ENCODE data around the gene MRPL46. TPM values are rescaled to one million over a fixed set of nuclear protein-coding genes. Genes with fewer than 3 reads are reported as not detected.

The MRPL46 gene
- total and polyA plus RNA-seq, 2 donors (not counting 3 experiments of a cell fraction or from before 2014, with no cell fraction given), result 24.5 to 30.9 TPM

- no peak for DNase-seq (ENCODE audit: low read depth, low spot score)
- H3K27ac ChIP-seq (ENCODE audit: insufficient read depth, low read depth, low read length), result no peak overlapping the region
- no peaks in the 10 kb centered on the region for H3K4me1 ChIP-seq (ENCODE audit: control insufficient read depth, extremely low read depth, insufficient read depth, low read length)
- H3K79me2 ChIP-seq (ENCODE audit: control insufficient read depth, insufficient read depth, low read length), result no peaks in the 10 kb centered on the region
- dilution Hi-C loops (cut with MboI; ENCODE audit: extremely low pct_ligation_motif_present, low sequenced_read_pairs) (no loop called here), intact Hi-C loops (cut with micrococcal nuclease) (no loop called here)
- H3K36me3 ChIP-seq (ENCODE audit: control insufficient read depth in 2 of 2, extremely low read depth in 1 of 2, insufficient read depth in 2 of 2, low read length in 2 of 2), result no peaks in the 10 kb centered on the region
- no peak overlapping the region for H3K4me2 ChIP-seq (ENCODE audit: insufficient read depth, low read length)
- H3K27me3 ChIP-seq (ENCODE audit: control insufficient read depth in 2 of 2, insufficient read depth in 2 of 2, low read length in 2 of 2), result no peaks in the 10 kb centered on the region
- no TSS peak for BruUV-seq (replicated peaks)
- CTCF ChIA-PET, result no interaction called here
- no peak for FAIRE-seq
- TF ChIP-seq POLR2AphosphoS5 (IDR thresholded peaks at IDR 0.05; ENCODE audit: insufficient read depth, low read depth, low read length), result no peak
- no peak for TF ChIP-seq CTCF (IDR thresholded peaks at IDR 0.05; ENCODE audit: extremely low read depth in 1 of 2, insufficient read depth in 1 of 2, low read depth in 1 of 2, low read length in 2 of 2)
- TF ChIP-seq MYC (IDR thresholded peaks at IDR 0.05; ENCODE audit: low read depth, low read length), result no peak
- no peak overlapping the region for H2AFZ ChIP-seq (ENCODE audit: low read depth, low read length)
- no peaks in the 10 kb centered on the region for H3K9me3 ChIP-seq (replicated peaks; ENCODE audit: control insufficient read depth, insufficient read depth, low read length)
- no peaks in the 10 kb centered on the region for H4K20me1 ChIP-seq (replicated peaks; ENCODE audit: control insufficient read depth, extremely low read depth, insufficient read depth, low read length)
- H3K9ac ChIP-seq (replicated peaks; ENCODE audit: extremely low read depth, insufficient read depth, low read length), result no peak overlapping the region
- no peak overlapping the region for H3K4me3 ChIP-seq (replicated peaks in 1 of 3; ENCODE audit: insufficient read depth in 1 of 3, low read depth in 1 of 3, low read length in 3 of 3)
- no peaks in the 10 kb centered on the region for H3K9me1 ChIP-seq (replicated peaks; ENCODE audit: control insufficient read depth, extremely low read depth, insufficient read depth, low read length)
- POLR2A ChIA-PET, result no interaction called here
These were observed 35.7 kb downstream of the MRPL46 start for GRCh38 chr15:88431441-88431840.

DNA sequence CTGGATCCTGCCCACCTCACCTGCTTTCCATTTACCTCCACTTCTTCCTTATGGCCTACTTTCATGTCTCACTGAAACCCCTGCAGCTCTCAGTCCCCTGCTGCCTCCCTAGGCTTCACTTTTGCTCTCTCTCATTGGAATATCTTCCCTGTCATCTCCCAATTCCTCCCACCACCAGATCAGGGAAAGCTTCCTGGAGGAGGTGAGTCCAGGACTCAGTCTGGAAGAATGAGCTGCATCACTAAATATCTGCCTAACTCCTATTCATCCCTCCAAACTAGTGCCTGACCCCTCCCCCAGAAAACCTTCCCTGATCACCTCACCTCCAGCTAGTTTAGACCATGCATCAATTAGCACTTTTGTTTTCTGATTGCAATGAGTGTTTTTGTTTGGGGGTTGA lies 37.1 kb downstream of the MRPL46 start:
- no peaks in the 10 kb centered on the region for H3K36me3 ChIP-seq (ENCODE audit: control insufficient read depth in 2 of 2, extremely low read depth in 1 of 2, insufficient read depth in 2 of 2, low read length in 2 of 2)
- H3K9ac ChIP-seq (replicated peaks; ENCODE audit: extremely low read depth, insufficient read depth, low read length), result no peak overlapping the region
- no TSS peak for BruUV-seq (replicated peaks)
- no peaks in the 10 kb centered on the region for H4K20me1 ChIP-seq (replicated peaks; ENCODE audit: control insufficient read depth, extremely low read depth, insufficient read depth, low read length)
- no peak overlapping the region for H3K4me3 ChIP-seq (replicated peaks in 1 of 3; ENCODE audit: insufficient read depth in 1 of 3, low read depth in 1 of 3, low read length in 3 of 3)
- FAIRE-seq (no peak), DNase-seq (ENCODE audit: low read depth, low spot score) (no peak)
- no peak overlapping the region for H2AFZ ChIP-seq (ENCODE audit: low read depth, low read length)
- ChIA-PET POLR2A (no interaction called here), CTCF (no interaction called here)
- TF ChIP-seq POLR2AphosphoS5 (IDR thresholded peaks at IDR 0.05; ENCODE audit: insufficient read depth, low read depth, low read length) (no peak), CTCF (IDR thresholded peaks at IDR 0.05; ENCODE audit: extremely low read depth in 1 of 2, insufficient read depth in 1 of 2, low read depth in 1 of 2, low read length in 2 of 2) (no peak), EZH2 (IDR thresholded peaks at IDR 0.05; ENCODE audit: borderline replicate concordance, low read depth, low read length, severe bottlenecking) (no peak), GATA2 (IDR thresholded peaks at IDR 0.05; ENCODE audit: insufficient read depth, insufficient read length, low read depth, low read length) (no peak)
- dilution Hi-C loops (cut with MboI; ENCODE audit: extremely low pct_ligation_motif_present, low sequenced_read_pairs), result no loop called here
- H3K27me3 ChIP-seq (ENCODE audit: control insufficient read depth in 2 of 2, insufficient read depth in 2 of 2, low read length in 2 of 2), result no peaks in the 10 kb centered on the region
- H3K79me2 ChIP-seq (ENCODE audit: control insufficient read depth, insufficient read depth, low read length), result no peaks in the 10 kb centered on the region
- H3K4me2 ChIP-seq (ENCODE audit: insufficient read depth, low read length), result no peak overlapping the region
- no peaks in the 10 kb centered on the region for H3K9me1 ChIP-seq (replicated peaks; ENCODE audit: control insufficient read depth, extremely low read depth, insufficient read depth, low read length)
- no peaks in the 10 kb centered on the region for H3K4me1 ChIP-seq (ENCODE audit: control insufficient read depth, extremely low read depth, insufficient read depth, low read length)
- H3K27ac ChIP-seq (ENCODE audit: insufficient read depth, low read depth, low read length), result no peak overlapping the region
- no peaks in the 10 kb centered on the region for H3K9me3 ChIP-seq (replicated peaks; ENCODE audit: control insufficient read depth, insufficient read depth, low read length)
- intact Hi-C loops (cut with micrococcal nuclease), result no loop called here

Measured in endothelial cell of umbilical vein (primary cell).